RWPE1 (cell line): Measurements from ENCODE around the gene ERCC5.

Experiments
- CTCF ChIA-PET: fragments of 350-600 bp; sonication (Branson Sonifier 250); formaldehyde crosslinking; extraction: SDS; loops from one replicate; lab custom pipeline; 2021; lab: Yijun Ruan, JAX
- POLR2A ChIA-PET: fragments of 400-600 bp; formaldehyde crosslinking; extraction: SDS; loops from one replicate; lab custom pipeline; 2020; ENCODE audit warnings: antibody characterized with exemption; ENCODE audit not compliant: low non-redundant PET; lab: Yijun Ruan, JAX
- DNase-seq: peaks from one replicate; pipeline ENCODE4 v3.0.0; 2012; ENCODE audit warnings: low spot score
- H3K27ac ChIP-seq: fragments of 450-650 bp; 2 replicates; pipeline ENCODE4 v1.5.1; 2017
- TF ChIP-seq, protein P1 (sequence below): fragments of 450-650 bp; conservative IDR thresholded peaks from 2 replicates; pipeline ENCODE4 v1.5.1; 2017; ENCODE audit warnings: low read depth, mild to moderate bottlenecking

ERCC5 gene

GRCh38 chr13:102909971-102910370, 64.1 kb downstream of the ERCC5 start:
- CTCF ChIA-PET: interaction anchor here (0.7 kb wide), 2 partner anchors 39 to 53 kb away, joined by 3 to 4 read pairs; no protein-coding TSS in a partner anchor
- POLR2A ChIA-PET: no interaction called here

GRCh38 chr13:102911336-102911735, 65.5 kb downstream of the ERCC5 start:
- DNase-seq: peak; percentile 94
- TF ChIP-seq, protein P1, sequence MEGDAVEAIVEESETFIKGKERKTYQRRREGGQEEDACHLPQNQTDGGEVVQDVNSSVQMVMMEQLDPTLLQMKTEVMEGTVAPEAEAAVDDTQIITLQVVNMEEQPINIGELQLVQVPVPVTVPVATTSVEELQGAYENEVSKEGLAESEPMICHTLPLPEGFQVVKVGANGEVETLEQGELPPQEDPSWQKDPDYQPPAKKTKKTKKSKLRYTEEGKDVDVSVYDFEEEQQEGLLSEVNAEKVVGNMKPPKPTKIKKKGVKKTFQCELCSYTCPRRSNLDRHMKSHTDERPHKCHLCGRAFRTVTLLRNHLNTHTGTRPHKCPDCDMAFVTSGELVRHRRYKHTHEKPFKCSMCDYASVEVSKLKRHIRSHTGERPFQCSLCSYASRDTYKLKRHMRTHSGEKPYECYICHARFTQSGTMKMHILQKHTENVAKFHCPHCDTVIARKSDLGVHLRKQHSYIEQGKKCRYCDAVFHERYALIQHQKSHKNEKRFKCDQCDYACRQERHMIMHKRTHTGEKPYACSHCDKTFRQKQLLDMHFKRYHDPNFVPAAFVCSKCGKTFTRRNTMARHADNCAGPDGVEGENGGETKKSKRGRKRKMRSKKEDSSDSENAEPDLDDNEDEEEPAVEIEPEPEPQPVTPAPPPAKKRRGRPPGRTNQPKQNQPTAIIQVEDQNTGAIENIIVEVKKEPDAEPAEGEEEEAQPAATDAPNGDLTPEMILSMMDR: no peak
- CTCF ChIA-PET: interaction anchor here (0.7 kb wide), 1 partner anchor 229 kb away, joined by 3 read pairs; no protein-coding TSS in a partner anchor
- POLR2A ChIA-PET: no interaction called here
- peak overlapping the region; percentile 70 for H3K27ac ChIP-seq

More at GRCh38 chr13:102909971-102910370, 64.1 kb downstream of the ERCC5 start:
- no peak overlapping the region for H3K27ac ChIP-seq
- TF ChIP-seq, protein P1: no peak
- no peak for DNase-seq

DNA sequence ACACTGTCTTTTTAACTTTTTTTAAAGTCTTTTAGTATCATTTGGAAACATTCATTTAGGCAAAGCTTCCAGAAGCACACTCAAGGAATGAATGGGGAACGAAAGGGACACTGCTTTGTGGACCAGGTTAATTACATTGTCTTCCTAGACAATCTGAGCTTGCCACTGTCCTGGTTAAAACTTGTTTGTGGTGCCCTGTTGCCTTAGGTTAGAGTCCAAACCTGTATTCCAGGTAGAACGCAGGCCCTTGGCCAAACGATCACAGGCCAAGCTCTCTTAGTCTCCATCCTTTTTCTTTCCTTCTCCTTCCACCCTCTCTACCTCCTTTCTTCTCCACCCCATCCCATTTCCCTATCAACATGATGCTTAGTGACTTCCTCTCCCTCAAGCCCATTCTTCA, 66.8 kb downstream of the ERCC5 start:
- TF ChIP-seq, protein P1: no peak
- ChIA-PET POLR2A (no interaction called here), CTCF (no interaction called here)
- DNase-seq: no peak
- no peak overlapping the region for H3K27ac ChIP-seq

DNA sequence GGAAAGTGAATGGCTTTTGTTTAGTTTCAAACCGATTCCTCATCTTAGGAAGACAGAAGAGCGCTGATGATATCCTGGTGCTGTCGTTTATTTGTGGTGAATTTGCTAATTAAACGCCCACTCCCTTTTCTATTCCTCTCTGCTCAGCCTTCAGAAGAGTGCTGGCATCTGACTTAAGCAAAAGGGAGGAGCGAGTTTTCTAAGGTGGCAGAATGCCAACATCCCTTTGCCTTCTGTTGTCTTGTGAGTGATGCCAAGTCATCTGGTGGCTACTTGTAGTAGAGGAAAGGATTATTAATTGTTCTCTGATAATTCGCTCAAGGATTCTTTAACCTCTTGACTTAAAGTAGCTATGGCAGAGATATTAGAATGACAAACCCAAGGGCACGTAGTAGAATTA, 68.1 kb downstream of the ERCC5 start:
- ChIA-PET CTCF (interaction anchor here (0.9 kb wide), 1 partner anchor 154 kb away, joined by 3 read pairs; no protein-coding TSS in a partner anchor), POLR2A (no interaction called here)
- DNase-seq: peak; percentile 20
- TF ChIP-seq, protein P1: no peak
- no peak overlapping the region for H3K27ac ChIP-seq

DNA sequence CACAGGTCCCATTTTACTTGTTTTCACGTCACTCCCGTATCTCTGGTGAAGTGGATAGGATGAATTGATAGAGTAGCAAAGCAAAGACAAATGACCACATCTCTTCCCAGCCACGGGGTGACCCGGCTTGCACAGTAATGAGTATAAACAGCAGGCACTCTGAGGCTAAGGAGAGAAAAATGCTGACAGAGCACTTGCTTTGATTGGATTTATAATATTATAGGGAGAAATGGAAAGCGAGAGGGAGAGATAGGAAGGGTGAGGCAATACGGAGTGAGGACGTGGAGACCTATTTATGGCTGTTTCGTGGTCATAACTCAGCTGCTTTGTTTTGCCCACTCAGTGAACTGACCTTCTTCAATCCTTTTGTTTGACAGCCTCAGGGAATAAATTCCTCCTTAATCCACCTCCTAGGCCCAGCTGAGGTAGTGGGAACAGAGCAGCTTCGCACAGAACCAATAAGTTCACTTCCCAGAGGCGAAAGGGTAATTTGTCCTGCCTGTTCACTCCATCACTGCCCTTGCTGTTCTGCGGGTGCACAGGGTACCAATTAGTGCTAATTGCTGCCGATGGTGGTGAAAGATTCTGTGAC, 68.6 kb downstream of the ERCC5 start:
- ChIA-PET CTCF (no interaction called here), POLR2A (no interaction called here)
- DNase-seq: no peak
- TF ChIP-seq, protein P1: no peak
- H3K27ac ChIP-seq: no peak overlapping the region

- POLR2A ChIA-PET: no interaction called here
Measured at GRCh38 chr13:102915393-102915930, 69.6 kb downstream of the ERCC5 start.

More at GRCh38 chr13:102915393-102915930, 69.6 kb downstream of the ERCC5 start:
- no peak for DNase-seq
- TF ChIP-seq, protein P1: no peak
- H3K27ac ChIP-seq: no peak overlapping the region
- CTCF ChIA-PET: interaction anchor here (1.2 to 1.3 kb wide), 4 partner anchors 10 to 225 kb away, joined by 3 to 10 read pairs (median 4); no protein-coding TSS in a partner anchor
